HG03103 (cell line): ENCODE measurements around the gene CACNA1S.
A peak's percentile ranks its signal among the peaks of the same experiment; 100 is the strongest.

Source experiments
- ATAC-seq: cut with Tn5 transposase; IDR thresholded peaks from one replicate; pipeline ENCODE4 v1.9.1; 2021; ENCODE audit warnings: low read depth; ENCODE audit not compliant: unreplicated experiment

The CACNA1S gene

GRCh38 chr1:201068976-201069375 is 43.2 kb downstream of the CACNA1S start:
- no peak for ATAC-seq

- ATAC-seq, result no peak
Observed at GRCh38 chr1:201066986-201067385, 45.2 kb downstream of the CACNA1S start.

GRCh38 chr1:201065686-201066085 is 46.5 kb downstream of the CACNA1S start:
- ATAC-seq, result no peak

GRCh38 chr1:201064806-201065205 is 47.4 kb downstream of the CACNA1S start:
- ATAC-seq, result no peak

GRCh38 chr1:201063145-201063544 is 49.1 kb downstream of the CACNA1S start:
- ATAC-seq, result no peak

- ATAC-seq, result no peak
Observed at GRCh38 chr1:201062511-201063091, 49.6 kb downstream of the CACNA1S start.

- no peak for ATAC-seq
Observed at GRCh38 chr1:201061886-201062285, 50.3 kb downstream of the CACNA1S start.

GRCh38 chr1:201061049-201061448 is 51.2 kb downstream of the CACNA1S start:
- no peak for ATAC-seq

- no peak for ATAC-seq
Observed at GRCh38 chr1:201060586-201060985, 51.6 kb downstream of the CACNA1S start.

GRCh38 chr1:201059871-201060555 is 52.2 kb downstream of the CACNA1S start:
- ATAC-seq, result no peak

- no peak for ATAC-seq
Observed at GRCh38 chr1:201059401-201059800, 52.8 kb downstream of the CACNA1S start.

- ATAC-seq, result no peak
Observed at GRCh38 chr1:201054091-201054543, 58.1 kb downstream of the CACNA1S start.

- ATAC-seq, result no peak
Observed at GRCh38 chr1:201053155-201053860, 58.9 kb downstream of the CACNA1S start.

GRCh38 chr1:201051399-201051798 is 60.8 kb downstream of the CACNA1S start:
- ATAC-seq, result no peak

- no peak for ATAC-seq
Observed at GRCh38 chr1:201050515-201051277, 61.5 kb downstream of the CACNA1S start.

GRCh38 chr1:201049248-201049831 is 62.9 kb downstream of the CACNA1S start:
- ATAC-seq, result no peak

GRCh38 chr1:201048521-201048920 is 63.7 kb downstream of the CACNA1S start:
- no peak for ATAC-seq

GRCh38 chr1:201044119-201044518 is 68.1 kb downstream of the CACNA1S start:
- ATAC-seq, result no peak

GRCh38 chr1:201042779-201043461 is 69.3 kb downstream of the CACNA1S start:
- peak; percentile 77 for ATAC-seq

GRCh38 chr1:201041011-201041410 is 71.2 kb downstream of the CACNA1S start:
- no peak for ATAC-seq
